Thyroid gland (tissue), 4 donors: ENCODE results near the gene ARL10.

ENCODE experiments used
- POLR2A ChIP-seq, 2 donors: fragments of 450-650 bp; IDR thresholded peaks; one replicate each; pipeline ENCODE4 v1.6.1; 2017; ENCODE audit warnings: antibody characterized with exemption in 2 of 2, mild to moderate bottlenecking in 2 of 2, moderate library complexity in 1 of 2
- TF ChIP-seq, protein P1 (sequence below), 6 experiments: fragments of 200-600 bp in 3 of 6; fragments of 450-650 bp in 3 of 6; sonication (generic) in 3 of 6; IDR thresholded peaks; one replicate each; pipeline ENCODE4 v1.5.1; 2016 to 2019; ENCODE audit warnings: antibody characterized with exemption in 6 of 6, mild to moderate bottlenecking in 2 of 6, inconsistent platforms in 1 of 6, moderate library complexity in 1 of 6

DNA sequence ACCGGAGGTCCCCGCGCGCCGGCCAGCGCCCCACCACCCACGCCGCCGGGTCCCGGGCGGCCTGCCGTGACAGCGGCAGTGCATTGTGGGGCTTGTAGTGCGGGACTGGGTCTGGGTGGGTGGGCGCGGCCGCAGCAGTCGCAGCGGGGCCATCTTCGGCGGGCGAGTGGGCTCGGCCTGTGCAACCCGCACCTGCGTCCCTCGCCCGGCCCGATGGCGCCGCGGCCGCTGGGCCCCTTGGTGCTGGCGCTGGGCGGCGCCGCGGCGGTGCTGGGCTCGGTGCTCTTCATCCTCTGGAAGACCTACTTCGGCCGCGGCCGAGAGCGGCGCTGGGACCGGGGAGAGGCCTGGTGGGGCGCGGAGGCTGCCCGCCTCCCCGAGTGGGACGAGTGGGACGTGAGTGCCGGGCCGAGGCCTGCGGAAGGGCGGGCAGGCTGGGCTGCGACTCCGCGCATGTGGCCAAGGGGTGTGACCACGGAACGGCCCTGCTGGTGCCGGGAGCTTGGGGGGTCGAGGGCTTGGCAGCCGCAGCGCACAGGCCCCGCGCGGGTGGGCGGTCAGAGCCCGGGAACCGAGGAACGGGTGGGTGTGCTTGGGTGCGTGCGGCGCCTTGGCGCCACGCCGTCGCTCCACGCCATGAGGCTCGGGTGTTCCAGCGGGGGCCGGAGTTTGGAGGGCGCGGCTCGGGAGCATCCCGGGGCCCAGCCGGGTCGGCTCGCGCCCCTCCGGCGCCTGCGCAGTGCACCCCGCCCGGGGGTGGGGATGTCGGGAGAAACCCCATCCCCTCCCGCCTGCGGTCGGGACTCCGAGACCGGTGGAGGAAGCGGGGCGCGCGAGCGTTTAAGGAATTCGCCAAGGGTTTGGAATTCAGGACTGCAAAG, at the start of gene ARL10:
- TF ChIP-seq POLR2A (IDR thresholded peaks at IDR 0.05), result peak in 1 of 2 donors; percentile 14
- TF ChIP-seq, protein P1, sequence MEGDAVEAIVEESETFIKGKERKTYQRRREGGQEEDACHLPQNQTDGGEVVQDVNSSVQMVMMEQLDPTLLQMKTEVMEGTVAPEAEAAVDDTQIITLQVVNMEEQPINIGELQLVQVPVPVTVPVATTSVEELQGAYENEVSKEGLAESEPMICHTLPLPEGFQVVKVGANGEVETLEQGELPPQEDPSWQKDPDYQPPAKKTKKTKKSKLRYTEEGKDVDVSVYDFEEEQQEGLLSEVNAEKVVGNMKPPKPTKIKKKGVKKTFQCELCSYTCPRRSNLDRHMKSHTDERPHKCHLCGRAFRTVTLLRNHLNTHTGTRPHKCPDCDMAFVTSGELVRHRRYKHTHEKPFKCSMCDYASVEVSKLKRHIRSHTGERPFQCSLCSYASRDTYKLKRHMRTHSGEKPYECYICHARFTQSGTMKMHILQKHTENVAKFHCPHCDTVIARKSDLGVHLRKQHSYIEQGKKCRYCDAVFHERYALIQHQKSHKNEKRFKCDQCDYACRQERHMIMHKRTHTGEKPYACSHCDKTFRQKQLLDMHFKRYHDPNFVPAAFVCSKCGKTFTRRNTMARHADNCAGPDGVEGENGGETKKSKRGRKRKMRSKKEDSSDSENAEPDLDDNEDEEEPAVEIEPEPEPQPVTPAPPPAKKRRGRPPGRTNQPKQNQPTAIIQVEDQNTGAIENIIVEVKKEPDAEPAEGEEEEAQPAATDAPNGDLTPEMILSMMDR (IDR thresholded peaks at IDR 0.05), result no peak
